ENCODE results near the gene LRG1. TPM values are rescaled to one million over a fixed set of nuclear protein-coding genes. Genes with fewer than 3 reads are reported as not detected.

Gene LRG1
- total and polyA plus RNA-seq, 2 of the 13 experiments (the other 11 are each of a cell fraction or from before 2014, with no cell fraction given), result 12.0 to 39.3 TPM

GRCh38 chr19:4531562-4532165 lies 8.2 kb downstream of the LRG1 start (continued):
- TF ChIP-seq ZNF83 (CRISPR knock-in tag; IDR thresholded peaks at IDR 0.05; ENCODE audit: borderline replicate concordance) (no peak), ZNF335 (CRISPR knock-in tag; IDR thresholded peaks at IDR 0.05) (0 out of 2 replicates have a peak, but pooled peaks have one; percentile 38), SAP130 (CRISPR knock-in tag; IDR thresholded peaks at IDR 0.05; ENCODE audit: low read depth) (peak; percentile 95), ZFP90 (CRISPR knock-in tag; IDR thresholded peaks at IDR 0.05; ENCODE audit: borderline replicate concordance) (peak; percentile 69; the same call in 1 of the 2 replicates), SSRP1 (CRISPR knock-in tag; IDR thresholded peaks at IDR 0.05) (no peak), MAX (IDR thresholded peaks at IDR 0.05) (peak; percentile 98), FOXO1 (CRISPR knock-in tag; IDR thresholded peaks at IDR 0.05) (peak; percentile 89), DNMT1 (CRISPR knock-in tag; IDR thresholded peaks at IDR 0.05) (no peak; the same call in 1 of the 2 replicates), PATZ1 (CRISPR knock-in tag; IDR thresholded peaks at IDR 0.05) (peak; percentile 53; the same call in 1 of the 2 replicates), NFKB2 (CRISPR knock-in tag; IDR thresholded peaks at IDR 0.05; ENCODE audit: borderline replicate concordance) (peak; percentile 90; the same call in 1 of the 2 replicates), GFI1 (CRISPR knock-in tag; IDR thresholded peaks at IDR 0.05; ENCODE audit: borderline replicate concordance) (no peak; the same call in 1 of the 2 replicates), NR2F6 (IDR thresholded peaks at IDR 0.05) (no peak), NR2F6 (CRISPR knock-in tag; IDR thresholded peaks at IDR 0.05) (peak; percentile 75), SNAPC4 (CRISPR knock-in tag; IDR thresholded peaks at IDR 0.05) (0 out of 2 replicates have a peak, but pooled peaks have one; percentile 42), TBX2 (CRISPR knock-in tag; IDR thresholded peaks at IDR 0.05; ENCODE audit: borderline replicate concordance) (peak; percentile 80; the same call in 1 of the 2 replicates), ZFY (CRISPR knock-in tag; IDR thresholded peaks at IDR 0.05) (peak; percentile 57), NFE2 (CRISPR knock-in tag; IDR thresholded peaks at IDR 0.05) (no peak), MIER3 (CRISPR knock-in tag; IDR thresholded peaks at IDR 0.05; ENCODE audit: borderline replicate concordance) (peak; percentile 77; the same call in 1 of the 2 replicates), RXRA (CRISPR knock-in tag; IDR thresholded peaks at IDR 0.05) (peak; percentile 84), NFIB (CRISPR knock-in tag; IDR thresholded peaks at IDR 0.05; ENCODE audit: borderline replicate concordance) (no peak), KLF6 (CRISPR knock-in tag; IDR thresholded peaks at IDR 0.05) (peak; percentile 83), SOX13 (IDR thresholded peaks at IDR 0.05) (no peak), SOX13 (CRISPR knock-in tag; conservative IDR thresholded peaks at IDR 0.05 in 1 of 2, IDR thresholded peaks at IDR 0.05 in 1 of 2) (peak in 1 of 2 experiments; percentile 47; a peak in 1 of 4 replicates), ZNF816 (CRISPR knock-in tag; IDR thresholded peaks at IDR 0.05; ENCODE audit: borderline replicate concordance) (0 out of 2 replicates have a peak, but pooled peaks have one; percentile 42), RBM39 (IDR thresholded peaks at IDR 0.05; ENCODE audit: low read depth, low read length, poor library complexity, severe bottlenecking) (no peak)
